WTC11 (cell line): ENCODE measurements around the gene NLRP3.
"Not testable (repeated sequence)": the region's sequence is repeated elsewhere in the genome, so short reads cannot be mapped to it uniquely, and the experiment has no call there.

Experiments used
- CREB1 ChIP-seq: sonication (generic); formaldehyde crosslinking; IDR thresholded peaks from 2 replicates; pipeline ENCODE4 v1.8.0; 2023; ENCODE audit warnings: mild to moderate bottlenecking, missing genetic modification reagents
- CTCF ChIP-seq: fragments of 200-600 bp; IDR thresholded peaks from 2 replicates; pipeline ENCODE4 v1.8.0; 2022; ENCODE audit warnings: antibody characterized with exemption
- FOXJ3 ChIP-seq: sonication (generic); formaldehyde crosslinking; IDR thresholded peaks from 2 replicates; pipeline ENCODE4 v1.9.0; 2021; ENCODE audit warnings: missing genetic modification reagents, mild to moderate bottlenecking, borderline replicate concordance
- FOXK1 ChIP-seq: sonication (generic); formaldehyde crosslinking; IDR thresholded peaks from 2 replicates; pipeline ENCODE4 v1.8.0; 2022; ENCODE audit warnings: mild to moderate bottlenecking, moderate library complexity, missing genetic modification reagents
- PREB ChIP-seq: sonication (generic); formaldehyde crosslinking; IDR thresholded peaks from 2 replicates; pipeline ENCODE4 v1.8.1; 2022; ENCODE audit warnings: mild to moderate bottlenecking, missing genetic modification reagents, moderate library complexity, borderline replicate concordance
- SMAD3 ChIP-seq: sonication (generic); formaldehyde crosslinking; IDR thresholded peaks from 2 replicates; pipeline ENCODE4 v1.8.0; 2022; ENCODE audit warnings: missing genetic modification reagents, mild to moderate bottlenecking, borderline replicate concordance
- ZNF396 ChIP-seq: fragments of 250-450 bp; sonication (Bioruptor Pico); IDR thresholded peaks from 2 replicates; pipeline ENCODE4 v1.8.0; 2021; ENCODE audit warnings: mild to moderate bottlenecking, moderate library complexity, borderline replicate concordance

- not testable (repeated sequence) for TF ChIP-seq CTCF; PREB (CRISPR knock-in tag); FOXK1 (CRISPR knock-in tag); CREB1 (CRISPR knock-in tag); ZNF396 (CRISPR knock-in tag); SMAD3; FOXJ3
Measured at GRCh38 chr1:247374651-247375334, 41.2 kb upstream of the NLRP3 start.
